Fibroblast of lung (primary cell): ENCODE data around the gene RASSF1. TPM values are rescaled to one million over a fixed set of nuclear protein-coding genes. Genes with fewer than 3 reads are reported as not detected.
A peak's percentile ranks its signal among the peaks of the same experiment; 100 is the strongest.

Experiments
- DNase-seq, 2 donors: peaks; one replicate each; pipeline versions ENCODE4 v3.0.0 to v3.0.0-alpha.2; 2010; ENCODE audit warnings: low read depth in 2 of 2
- H2AFZ ChIP-seq: 2 replicates; pipeline ENCODE4 v1.5.1; 2012; ENCODE audit warnings: low read length, control low read depth, inconsistent platforms
- H3K27ac ChIP-seq: 2 replicates; pipeline ENCODE4 v1.5.1; 2011; ENCODE audit warnings: low read length, control low read depth; ENCODE audit not compliant: insufficient read depth
- H3K27me3 ChIP-seq: 2 replicates; pipeline ENCODE4 v1.5.1; 2011; ENCODE audit warnings: mild to moderate bottlenecking, low read length; ENCODE audit not compliant: control insufficient read depth, insufficient read depth
- H3K36me3 ChIP-seq: 2 replicates; pipeline ENCODE4 v1.5.1; 2011; ENCODE audit warnings: low read length; ENCODE audit not compliant: control insufficient read depth, insufficient read depth
- H3K4me1 ChIP-seq: 2 replicates; pipeline ENCODE4 v1.5.1; 2011; ENCODE audit warnings: low read length; ENCODE audit not compliant: control insufficient read depth, insufficient read depth; ENCODE audit errors: extremely low read depth
- H3K4me2 ChIP-seq: 2 replicates; pipeline ENCODE4 v1.5.1; 2011; ENCODE audit warnings: low read length, control low read depth; ENCODE audit not compliant: insufficient read depth; ENCODE audit errors: extremely low read depth
- H3K4me3 ChIP-seq, 4 experiments: fragments of 200-600 bp in 1 of 4; sonication (generic) in 1 of 4; replicated peaks in 1 of 4; 2 replicates each; pipeline ENCODE4 v1.5.1; 2011 to 2016; ENCODE audit warnings: low read length in 4 of 4, low read depth in 3 of 4, mild to moderate bottlenecking in 3 of 4, control low read depth in 2 of 4, inconsistent platforms in 1 of 4, mixed read lengths in 1 of 4; ENCODE audit not compliant: insufficient read depth in 1 of 4; ENCODE audit errors: control extremely low read depth in 1 of 4
- H3K79me2 ChIP-seq: 2 replicates; pipeline ENCODE4 v1.5.1; 2012; ENCODE audit warnings: mild to moderate bottlenecking, low read length, inconsistent platforms; ENCODE audit not compliant: control insufficient read depth, insufficient read depth
- H3K9ac ChIP-seq: 2 replicates; pipeline ENCODE4 v1.5.1; 2011; ENCODE audit warnings: mild to moderate bottlenecking, low read length, control low read depth; ENCODE audit not compliant: insufficient read depth
- H3K9me3 ChIP-seq: 2 replicates; pipeline ENCODE4 v1.5.1; 2012; ENCODE audit warnings: low read depth, low read length; ENCODE audit not compliant: control insufficient read depth, insufficient read depth
- H4K20me1 ChIP-seq: 2 replicates; pipeline ENCODE4 v1.5.1; 2011; ENCODE audit warnings: low read length; ENCODE audit not compliant: control insufficient read depth, insufficient read depth; ENCODE audit errors: extremely low read depth
- CTCF ChIP-seq, 2 donors: IDR thresholded peaks in 1 of 2; conservative IDR thresholded peaks in 1 of 2; 1 replicate in 1 of 2; 2 replicates in 1 of 2; pipeline ENCODE4 v1.5.1; 2011 to 2012; ENCODE audit warnings: low read length in 2 of 2, control low read depth in 1 of 2, inconsistent platforms in 1 of 2, low read depth in 1 of 2, mild to moderate bottlenecking in 1 of 2
- EZH2 ChIP-seq: IDR thresholded peaks from 2 replicates; pipeline ENCODE4 v1.5.1; 2012; ENCODE audit warnings: low read length, control low read depth, mild to moderate bottlenecking; ENCODE audit errors: missing control alignments
- polyA plus RNA-seq, 2 donors: library from polyadenylated mRNA; depleted of rRNA in 1 of 2; stranded (reverse) in 1 of 2; unstranded in 1 of 2; fragments of >200 nt; gene quantifications; 2 replicates each; pipeline ENCODE4 v1.2.1, GENCODE V29; 2011 to 2012; ENCODE audit warnings: missing spikeins in 1 of 2
- total RNA-seq: library from RNA; depleted of rRNA; stranded (reverse); fragments of >200 nt; gene quantifications from 2 replicates; pipeline ENCODE4 v1.2.1, GENCODE V29; 2014

The RASSF1 gene
- total and polyA plus RNA-seq, 2 donors (not counting 1 experiment from before 2014, with no cell fraction given): 32.4 to 41.7 TPM

- Histone ChIP-seq H3K27me3 (no peaks in the 10 kb centered on the region), H3K4me1 (peaks cover 7% of the 10 kb centered on the region), H3K9me3 (no peaks in the 10 kb centered on the region), H2AFZ (no peak overlapping the region), H3K79me2 (peaks cover 23% of the 10 kb centered on the region), H3K4me3 (peak overlapping the region; percentile 64 to 84 (median 68)), H3K36me3 (peaks cover 19% of the 10 kb centered on the region), H4K20me1 (no peaks in the 10 kb centered on the region), H3K9ac (peak overlapping the region; percentile 99), H3K4me2 (peak overlapping the region; percentile 87), H3K27ac (peak overlapping the region; percentile 99)
- peak; percentile 65 for DNase-seq
- TF ChIP-seq EZH2 (no peak), CTCF (conservative IDR thresholded peaks at IDR 0.05 in 1 of 2, IDR thresholded peaks at IDR 0.05 in 1 of 2; ENCODE audit: low read depth in 1 of 2, low read length in 2 of 2) (no peak)
These were observed 19.7 kb downstream of the RASSF1 start for GRCh38 chr3:50320853-50321335.

- no peaks in the 10 kb centered on the region for H3K9me3 ChIP-seq
These were observed 20.6 kb downstream of the RASSF1 start for GRCh38 chr3:50319894-50320625.

More at GRCh38 chr3:50319894-50320625, 20.6 kb downstream of the RASSF1 start:
- Histone ChIP-seq H3K36me3 (peaks cover 18% of the 10 kb centered on the region), H4K20me1 (no peaks in the 10 kb centered on the region), H3K4me3 (peak overlapping the region; percentile 64 to 84 (median 68)), H3K27ac (no peak overlapping the region), H3K27me3 (no peaks in the 10 kb centered on the region), H3K4me1 (peaks cover 7% of the 10 kb centered on the region), H3K9ac (no peak overlapping the region), H2AFZ (no peak overlapping the region), H3K4me2 (peak overlapping the region; percentile 87), H3K79me2 (peaks cover 23% of the 10 kb centered on the region)
- TF ChIP-seq EZH2 (no peak), CTCF (conservative IDR thresholded peaks at IDR 0.05 in 1 of 2, IDR thresholded peaks at IDR 0.05 in 1 of 2; ENCODE audit: low read depth in 1 of 2, low read length in 2 of 2) (no peak)
- no peak for DNase-seq
